Activated CD8-positive, alpha-beta memory T cell treated with anti-CD3 and anti-CD28 coated beads, Interleukin-2, amount 10 ng/mL, durations not matched to agents 7 days and 5 days (primary cell): ENCODE data around the gene COPA. TPM values are rescaled to one million over a fixed set of nuclear protein-coding genes. Genes with fewer than 3 reads are reported as not detected.
"Not testable (repeated sequence)": the region's sequence is repeated elsewhere in the genome, so short reads cannot be mapped to it uniquely, and the experiment has no call there.

ENCODE experiments used
- ATAC-seq: fragments of 150-1000 bp; cut with Tn5 transposase; one replicate; pipeline ENCODE4 v1.10.0; 2021; ENCODE audit warnings: moderate library complexity
- CTCF ChIA-PET: fragments of 350-600 bp; sonication (Branson Sonifier 250); formaldehyde crosslinking; loops from one replicate; lab custom pipeline; 2021; ENCODE audit warnings: antibody characterized with exemption; lab: Charles Lee
- DNase-seq: peaks from one replicate; pipeline ENCODE4 v3.0.0-alpha.2; 2020
- H3K27ac Mint-ChIP-seq: one replicate; pipeline ENCODE4 v1.8.0; 2021; ENCODE audit warnings: mild to moderate bottlenecking, mixed read lengths
- H3K27me3 Mint-ChIP-seq: one replicate; pipeline ENCODE4 v1.8.0; 2021; ENCODE audit warnings: mixed read lengths
- H3K36me3 Mint-ChIP-seq: one replicate; pipeline ENCODE4 v1.8.0; 2021; ENCODE audit warnings: mild to moderate bottlenecking, mixed read lengths
- H3K4me1 Mint-ChIP-seq: one replicate; pipeline ENCODE4 v1.8.0; 2021; ENCODE audit warnings: mixed read lengths
- H3K4me3 Mint-ChIP-seq: one replicate; pipeline ENCODE4 v1.8.0; 2021; ENCODE audit warnings: mild to moderate bottlenecking, moderate library complexity, mixed read lengths
- H3K9me3 Mint-ChIP-seq: one replicate; pipeline ENCODE4 v1.8.0; 2022; ENCODE audit warnings: low read depth, mixed read lengths
- total RNA-seq, 2 experiments: library from RNA; stranded (reverse); gene quantifications; one replicate each; pipeline ENCODE4 v1.2.3, GENCODE V29; 2021

Gene COPA
- total RNA-seq, 2 experiments from 2014 or later, result 138 to 139 TPM

DNA sequence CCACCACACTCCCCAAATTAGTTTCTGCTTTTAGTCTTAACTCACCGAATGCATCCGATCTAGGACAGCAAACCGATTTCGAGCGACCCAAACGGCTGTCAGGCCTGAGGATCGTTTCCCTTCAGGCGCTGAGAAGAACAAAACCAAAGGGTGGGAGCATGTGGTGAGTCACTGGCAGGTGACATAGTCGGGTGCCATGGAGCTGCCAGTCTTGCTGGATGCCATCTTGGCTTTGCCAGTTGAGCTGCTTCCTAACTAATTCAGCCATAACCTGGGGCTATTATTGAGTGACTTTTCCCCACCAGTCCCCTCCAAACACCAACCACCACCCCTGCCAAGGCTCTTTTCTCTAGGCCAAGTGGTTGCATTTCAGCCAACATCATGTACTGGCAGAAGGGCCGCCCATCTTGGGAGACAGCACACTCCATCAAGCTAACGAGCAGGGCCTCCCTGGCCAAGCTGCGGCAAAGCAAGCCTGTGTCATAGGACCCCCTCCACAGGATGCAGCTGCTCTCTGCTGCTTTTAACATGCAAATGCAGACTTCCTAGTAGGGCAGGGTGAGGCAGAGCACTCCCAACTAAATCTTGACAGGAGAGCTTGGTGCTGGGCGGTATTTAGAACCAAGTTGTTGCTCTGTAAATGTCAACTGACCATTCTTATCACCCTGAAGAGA, 35.8 kb downstream of the COPA start:
- CTCF ChIA-PET, result interaction anchor here (1.5 to 2.6 kb wide), 2 partner anchors 11 to 16 kb away, joined by 4 to 17 read pairs; no protein-coding TSS in a partner anchor
- Mint-ChIP-seq H3K27ac (no peak overlapping the region), H3K4me1 (no peaks in the 10 kb centered on the region), H3K27me3 (no peaks in the 10 kb centered on the region), H3K36me3 (peaks cover 57% of the 10 kb centered on the region), H3K9me3 (no peaks in the 10 kb centered on the region), H3K4me3 (no peak overlapping the region)
- no peak for ATAC-seq
- DNase-seq, result no peak

GRCh38 chr1:160300173-160300572, 42.9 kb downstream of the COPA start:
- Mint-ChIP-seq H3K9me3 (no peaks in the 10 kb centered on the region), H3K27me3 (no peaks in the 10 kb centered on the region)
- no peak for ATAC-seq

GRCh38 chr1:160296036-160296435, 47.0 kb downstream of the COPA start:
- DNase-seq, result no peak
- H3K36me3 Mint-ChIP-seq, result peaks cover 64% of the 10 kb centered on the region
- no peaks in the 10 kb centered on the region for H3K9me3 Mint-ChIP-seq
- no peak for ATAC-seq
- no peak overlapping the region for H3K4me3 Mint-ChIP-seq
- CTCF ChIA-PET, result interaction anchor here (0.9 to 2.3 kb wide), 2 partner anchors 103 to 195 kb away, joined by 3 to 6 read pairs; no protein-coding TSS in a partner anchor
- no peaks in the 10 kb centered on the region for H3K27me3 Mint-ChIP-seq
- H3K27ac Mint-ChIP-seq, result no peak overlapping the region
- no peaks in the 10 kb centered on the region for H3K4me1 Mint-ChIP-seq

More at GRCh38 chr1:160300173-160300572, 42.9 kb downstream of the COPA start:
- no peak for DNase-seq
- H3K4me3 Mint-ChIP-seq, result no peak overlapping the region
- H3K36me3 Mint-ChIP-seq, result peaks cover 55% of the 10 kb centered on the region
- H3K27ac Mint-ChIP-seq, result no peak overlapping the region
- H3K4me1 Mint-ChIP-seq, result no peaks in the 10 kb centered on the region
- CTCF ChIA-PET, result interaction anchor here (0.8 kb wide), 1 partner anchor 8 kb away, joined by 4 read pairs; no protein-coding TSS in a partner anchor

GRCh38 chr1:160293020-160293968, 49.8 kb downstream of the COPA start:
- CTCF ChIA-PET, result interaction anchor here (0.9 to 6.0 kb wide), 24 partner anchors 8 to 247 kb away, joined by 3 to 66 read pairs (median 12); partner anchors contain the start of genes CASQ1, DCAF8, PEA15 and PEX19
- Mint-ChIP-seq H3K4me1 (no peaks in the 10 kb centered on the region), H3K4me3 (no peak overlapping the region)

DNA sequence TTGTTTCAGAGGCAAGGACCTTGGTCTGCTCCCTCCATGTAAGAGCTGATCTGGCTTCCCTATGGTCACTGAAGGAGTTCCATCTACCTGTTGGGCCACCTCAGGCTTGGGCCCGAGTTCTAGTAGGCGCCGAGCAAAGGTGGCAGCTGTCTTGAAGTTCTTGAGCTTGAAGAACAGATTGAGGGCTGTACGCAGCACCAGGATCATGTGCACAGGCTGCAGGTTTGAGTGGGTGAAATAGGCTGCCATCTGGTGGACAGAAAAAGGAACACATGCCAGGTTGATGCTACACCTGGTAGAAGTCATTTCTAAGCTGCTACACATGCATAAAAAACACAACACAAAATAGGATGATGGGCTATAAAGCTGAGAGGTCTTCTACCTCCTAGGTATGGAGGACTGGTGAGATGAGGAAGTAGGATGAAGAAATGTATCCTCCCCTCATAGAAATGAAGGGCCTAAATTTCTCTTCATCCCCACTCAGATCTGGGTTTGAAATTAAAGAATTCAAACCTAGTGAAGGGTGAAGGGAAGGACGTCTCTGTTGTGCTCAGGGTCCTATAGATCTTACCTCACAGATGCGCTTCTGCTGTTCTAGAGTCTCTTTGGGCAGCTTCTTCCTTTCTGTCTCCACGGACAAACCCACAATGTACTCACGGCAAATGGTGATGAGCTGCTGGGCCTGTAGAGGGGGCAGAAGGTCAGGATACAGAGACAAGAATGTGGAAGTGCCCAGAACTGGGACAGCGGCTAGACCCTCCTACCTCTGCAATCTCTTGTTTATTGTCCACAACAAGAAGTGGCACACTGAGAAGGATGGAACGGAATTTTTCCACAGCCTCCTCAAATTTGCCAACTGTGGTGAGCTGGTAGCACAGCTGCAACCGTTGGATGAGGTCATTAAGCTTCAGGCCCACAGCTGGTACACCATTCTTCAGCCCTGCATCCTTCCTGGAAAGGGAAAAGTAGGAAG, 51.5 kb downstream of the COPA start:
- H3K4me3 Mint-ChIP-seq, result no peak overlapping the region
- H3K27ac Mint-ChIP-seq, result peak overlapping the region; percentile 10
- no peaks in the 10 kb centered on the region for H3K9me3 Mint-ChIP-seq
- ATAC-seq (peak; percentile 93), DNase-seq (peak; percentile 78)
- no peaks in the 10 kb centered on the region for H3K4me1 Mint-ChIP-seq
- H3K27me3 Mint-ChIP-seq, result no peaks in the 10 kb centered on the region
- CTCF ChIA-PET, result interaction anchor here (0.7 to 6.0 kb wide), 53 partner anchors 7 to 294 kb away, joined by 3 to 66 read pairs (median 7); partner anchors contain the start of genes CASQ1, COPA, DCAF8 and IGSF8
- peaks cover 52% of the 10 kb centered on the region for H3K36me3 Mint-ChIP-seq

More at GRCh38 chr1:160293020-160293968, 49.8 kb downstream of the COPA start:
- Mint-ChIP-seq H3K27ac (no peak overlapping the region), H3K27me3 (no peaks in the 10 kb centered on the region), H3K9me3 (no peaks in the 10 kb centered on the region), H3K36me3 (peaks cover 65% of the 10 kb centered on the region)
- ATAC-seq (no peak), DNase-seq (no peak)

GRCh38 chr1:160287769-160288168, 55.3 kb downstream of the COPA start:
- H3K36me3 Mint-ChIP-seq, result peaks cover 31% of the 10 kb centered on the region
- CTCF ChIA-PET, result interaction anchor here (0.9 to 2.1 kb wide), 7 partner anchors 8 to 99 kb away, joined by 3 to 7 read pairs (median 3); partner anchors contain the start of gene DCAF8

DNA sequence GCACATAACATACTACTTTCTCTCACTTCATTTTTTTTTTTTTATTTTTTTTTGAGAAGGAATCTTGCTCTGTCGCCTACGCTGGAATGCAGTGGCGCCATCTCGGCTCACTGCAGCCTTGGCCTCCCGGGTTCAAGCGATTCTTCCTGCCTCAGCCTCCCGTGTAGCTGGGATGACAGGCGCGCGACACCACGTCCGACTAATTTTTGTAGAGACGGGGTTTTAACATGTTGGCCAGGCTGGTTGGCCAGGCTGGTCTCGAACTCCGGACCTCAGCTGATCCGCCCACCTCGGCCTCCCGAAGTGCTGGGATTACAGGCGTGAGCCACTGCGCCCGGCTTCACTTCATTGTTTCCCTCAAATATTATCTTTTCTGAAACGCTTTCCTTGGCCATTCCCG, 57.5 kb downstream of the COPA start:
- Mint-ChIP-seq H3K36me3 (peaks cover 30% of the 10 kb centered on the region), H3K4me1 (peaks cover 19% of the 10 kb centered on the region), H3K27ac (no peak overlapping the region), H3K9me3 (no peaks in the 10 kb centered on the region), H3K4me3 (peak overlapping the region; percentile 100), H3K27me3 (no peaks in the 10 kb centered on the region)
- CTCF ChIA-PET, result interaction anchor here (1.0 to 2.6 kb wide), 11 partner anchors 9 to 185 kb away, joined by 3 to 11 read pairs (median 6); no protein-coding TSS in a partner anchor
- no peak for ATAC-seq
- no peak for DNase-seq

More at GRCh38 chr1:160287769-160288168, 55.3 kb downstream of the COPA start:
- not testable (repeated sequence) for H3K27ac Mint-ChIP-seq, ATAC-seq, H3K9me3 Mint-ChIP-seq, H3K4me3 Mint-ChIP-seq, H3K27me3 Mint-ChIP-seq, DNase-seq
- H3K4me1 Mint-ChIP-seq, result peaks cover 19% of the 10 kb centered on the region

DNA sequence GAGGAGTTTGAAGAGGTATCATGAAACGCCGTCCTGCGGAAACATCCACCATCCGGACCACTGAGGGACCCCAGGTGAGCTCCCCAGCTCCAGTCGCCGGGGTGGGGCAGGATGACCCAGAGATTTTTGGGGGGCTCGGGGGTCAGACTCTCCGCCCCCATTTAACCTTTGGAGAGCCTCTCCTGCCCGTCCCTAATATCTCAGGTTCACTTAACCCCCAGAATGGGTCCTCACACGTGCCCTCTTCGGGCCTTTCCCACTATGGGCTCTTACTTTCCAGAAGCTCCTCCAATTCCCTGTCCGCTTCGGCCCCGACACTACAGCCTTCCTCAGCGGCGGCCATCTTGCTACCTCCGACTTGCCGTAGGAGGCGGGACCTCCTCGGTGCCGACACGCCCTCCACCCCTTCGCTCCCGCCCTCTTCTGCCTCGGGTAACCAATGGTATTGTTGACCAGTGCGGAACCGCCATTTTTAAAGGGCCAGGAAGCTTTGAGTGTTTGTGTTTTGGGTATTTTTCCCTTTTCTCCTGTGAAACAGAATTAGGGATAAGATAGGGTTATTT, 58.2 kb downstream of the COPA start, which contains the start of gene PEX19:
Gene PEX19, minus strand, starts transcription at position 352 of the 563 bp plus-strand sequence. Its CDS starts 9 bp downstream, at position 343.
- ATAC-seq (peak; percentile 100), DNase-seq (peak; percentile 97)
- Mint-ChIP-seq H3K4me1 (peaks cover 19% of the 10 kb centered on the region), H3K9me3 (no peaks in the 10 kb centered on the region), H3K27ac (peak within 1 kb of the TSS; percentile 93), H3K36me3 (peaks cover 29% of the 10 kb centered on the region), H3K4me3 (peak within 1 kb of the TSS; percentile 100), H3K27me3 (no peaks in the 10 kb centered on the region)
- CTCF ChIA-PET, result interaction anchor here (1.0 to 2.6 kb wide), 15 partner anchors 8 to 206 kb away, joined by 3 to 11 read pairs (median 4); partner anchors contain the start of gene DCAF8

DNA sequence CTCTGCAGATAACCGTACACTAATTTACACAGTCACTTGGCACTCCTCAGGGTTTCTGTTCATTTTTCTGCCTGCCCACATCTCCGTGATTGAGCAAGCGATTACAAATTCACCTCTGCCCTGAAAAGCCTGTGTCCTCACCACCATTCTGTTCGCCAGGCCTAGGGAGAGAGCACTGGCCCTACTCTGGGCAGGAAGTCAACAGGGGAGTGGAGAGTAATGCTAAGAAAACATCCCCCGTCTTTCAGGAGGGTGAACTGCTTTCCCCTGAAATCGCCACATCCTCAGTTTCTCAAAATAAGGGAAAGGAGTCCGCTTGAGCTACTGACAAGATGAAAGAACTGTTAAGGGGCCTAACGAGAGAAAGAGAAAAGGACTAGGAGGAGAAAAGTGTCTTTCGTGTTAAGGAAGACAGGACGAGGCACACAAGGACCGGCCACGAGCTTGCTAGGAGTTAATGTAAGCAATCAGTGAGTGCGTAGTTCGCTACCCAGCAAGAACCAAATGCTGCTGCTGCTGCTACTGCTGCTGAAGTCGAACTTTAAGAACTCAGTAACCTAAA, 58.7 kb downstream of the COPA start:
- ATAC-seq, result peak; percentile 17
- no peak for DNase-seq
- H3K27me3 Mint-ChIP-seq, result no peaks in the 10 kb centered on the region

GRCh38 chr1:160282807-160283206, 60.2 kb downstream of the COPA start:
- peaks cover 33% of the 10 kb centered on the region for H3K36me3 Mint-ChIP-seq
- CTCF ChIA-PET, result no interaction called here
- no peak overlapping the region for H3K4me3 Mint-ChIP-seq
- no peak for DNase-seq
- no peak for ATAC-seq
- H3K27me3 Mint-ChIP-seq, result no peaks in the 10 kb centered on the region
- H3K27ac Mint-ChIP-seq, result no peak overlapping the region
- no peaks in the 10 kb centered on the region for H3K9me3 Mint-ChIP-seq
- H3K4me1 Mint-ChIP-seq, result peaks cover 19% of the 10 kb centered on the region

More for the DNA sequence above, 58.7 kb downstream of the COPA start:
- Mint-ChIP-seq H3K27ac (peak overlapping the region; percentile 93), H3K9me3 (no peaks in the 10 kb centered on the region), H3K36me3 (peaks cover 32% of the 10 kb centered on the region), H3K4me3 (peak overlapping the region; percentile 100), H3K4me1 (peaks cover 19% of the 10 kb centered on the region)
- CTCF ChIA-PET, result interaction anchor here (1.0 to 2.6 kb wide), 12 partner anchors 8 to 206 kb away, joined by 3 to 11 read pairs (median 5); partner anchors contain the start of gene DCAF8

DNA sequence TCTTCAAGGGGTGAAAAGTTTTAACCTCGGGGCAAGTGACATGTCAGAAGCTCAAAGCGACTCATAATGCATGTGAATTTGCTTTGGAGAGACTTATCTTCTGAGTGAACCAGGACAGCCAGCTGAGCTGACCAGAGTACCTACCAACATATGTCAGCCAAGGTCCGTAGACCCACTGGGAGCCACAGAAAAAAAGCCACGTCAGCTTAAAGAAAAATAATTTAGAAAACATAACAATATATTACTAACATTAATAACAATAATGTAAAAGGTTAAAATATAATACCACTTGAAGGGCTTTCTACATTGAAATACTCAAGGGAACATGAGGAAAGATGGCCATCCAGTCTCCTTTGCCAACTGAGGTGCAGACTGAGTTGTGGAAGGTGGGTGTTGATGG, 65.1 kb downstream of the COPA start:
- Mint-ChIP-seq H3K27ac (no peak overlapping the region), H3K27me3 (no peaks in the 10 kb centered on the region), H3K4me1 (no peaks in the 10 kb centered on the region), H3K9me3 (no peaks in the 10 kb centered on the region), H3K4me3 (no peak overlapping the region), H3K36me3 (peaks cover 40% of the 10 kb centered on the region)
- no peak for DNase-seq
- no peak for ATAC-seq
- CTCF ChIA-PET, result interaction anchor here (4.3 kb wide), 1 partner anchor 14 kb away, joined by 27 read pairs; no protein-coding TSS in a partner anchor
